Stimulated activated CD8-positive, alpha-beta memory T cell treated with anti-CD3 and anti-CD28 coated beads, Interleukin-7, amount 100 ng/mL, for 1 hour (primary cell): Measurements from ENCODE around the gene CPA3.

Experiments used
- DNase-seq, 2 donors: peaks; one replicate each; pipeline ENCODE4 v3.0.0-alpha.2; 2020; ENCODE audit warnings: low read depth in 2 of 2

Gene CPA3

DNA sequence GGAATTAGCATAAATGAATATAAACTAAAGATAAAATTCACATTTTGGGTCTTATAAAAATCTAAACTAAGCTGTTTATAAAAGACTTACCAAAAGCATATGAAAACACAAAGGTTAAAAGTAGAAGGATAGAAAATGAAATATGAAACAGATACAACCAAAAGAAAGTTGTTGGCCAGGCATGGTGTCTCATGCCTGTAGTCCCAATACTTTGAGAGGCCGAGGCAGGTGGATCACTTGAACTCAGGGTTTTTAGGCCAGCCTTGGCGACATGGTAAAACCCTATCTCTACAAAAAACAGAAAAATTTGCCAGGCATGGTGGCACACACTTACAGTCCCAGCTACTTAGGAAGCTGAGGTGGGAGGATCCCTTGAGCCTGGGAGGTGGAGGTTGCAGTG is 51.0 kb downstream of the CPA3 start:
- no peak for DNase-seq

DNA sequence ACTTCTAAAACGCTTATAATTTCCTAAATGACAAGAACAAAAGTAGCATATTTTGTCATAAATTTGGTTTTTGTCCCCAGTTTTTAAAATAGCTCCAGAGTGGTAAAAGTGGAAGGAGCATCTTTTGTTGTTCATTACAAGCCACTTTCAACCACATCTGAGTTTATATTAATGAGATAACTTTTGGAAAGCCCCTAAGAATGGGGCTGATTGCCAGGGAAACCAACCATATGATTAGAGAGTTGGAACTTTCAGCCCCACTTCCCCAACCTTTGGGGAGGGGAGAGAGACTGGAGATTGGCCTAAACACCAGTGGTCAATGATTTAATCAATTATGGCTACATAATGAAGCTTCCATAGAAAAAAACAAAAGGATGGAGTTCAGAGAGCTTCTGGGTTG is 57.4 kb downstream of the CPA3 start:
- no peak for DNase-seq

DNA sequence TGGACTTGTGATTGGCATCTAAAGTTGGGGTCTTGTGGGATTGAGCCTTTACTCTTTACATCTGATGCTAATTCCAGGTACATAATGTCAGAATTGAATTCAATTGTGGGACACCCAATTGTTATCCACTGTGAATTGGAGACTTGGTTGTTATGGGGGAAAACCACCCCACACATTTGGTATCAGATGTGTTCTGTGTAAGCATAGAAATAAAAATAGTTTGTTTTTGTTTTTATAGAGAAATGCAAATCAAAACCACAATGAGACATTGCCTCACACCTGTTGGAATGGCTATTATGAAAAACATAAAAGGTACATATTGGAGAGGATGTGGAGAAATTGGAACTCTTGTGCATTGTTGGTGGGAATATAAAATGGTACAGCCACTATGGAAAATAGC is 58.5 kb downstream of the CPA3 start:
- DNase-seq: no peak

DNA sequence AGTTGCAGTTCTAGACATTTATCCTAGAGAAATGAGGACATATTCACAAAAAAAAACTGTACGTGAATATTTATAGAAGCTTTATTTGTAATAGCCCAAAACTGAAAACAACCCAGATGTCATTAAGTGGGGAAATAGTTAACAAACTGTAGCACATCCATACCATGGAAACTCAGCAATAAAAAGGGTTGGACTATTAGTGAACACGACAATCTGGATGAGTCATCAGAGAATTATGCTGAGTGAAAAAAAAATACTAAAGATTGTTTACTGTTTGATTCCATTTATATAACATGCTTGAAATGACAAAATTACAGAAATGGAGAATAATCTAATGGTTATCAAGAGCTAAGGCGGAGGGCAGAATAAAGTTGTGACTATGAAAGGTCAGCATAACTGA is 59.5 kb downstream of the CPA3 start:
- DNase-seq: no peak

DNA sequence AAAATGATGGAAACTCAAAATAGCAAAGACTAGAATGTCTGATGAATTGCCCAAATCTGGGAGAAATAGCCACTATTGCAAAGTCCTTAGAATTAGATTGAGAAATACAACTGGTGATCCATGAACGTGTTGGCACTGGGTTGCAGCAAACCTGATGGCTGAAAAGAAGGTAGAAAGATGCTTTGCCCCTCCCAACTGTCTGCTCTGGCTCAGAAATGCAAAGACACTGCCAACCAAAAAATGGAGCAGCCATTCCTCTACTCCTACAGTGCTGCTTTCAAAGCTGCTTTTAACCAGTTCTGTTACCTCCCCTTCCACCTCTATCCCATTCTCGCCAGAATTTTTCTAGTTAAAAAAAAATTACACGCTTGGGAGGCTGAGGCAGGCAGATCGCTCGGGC is 60.7 kb downstream of the CPA3 start:
- no peak for DNase-seq

DNA sequence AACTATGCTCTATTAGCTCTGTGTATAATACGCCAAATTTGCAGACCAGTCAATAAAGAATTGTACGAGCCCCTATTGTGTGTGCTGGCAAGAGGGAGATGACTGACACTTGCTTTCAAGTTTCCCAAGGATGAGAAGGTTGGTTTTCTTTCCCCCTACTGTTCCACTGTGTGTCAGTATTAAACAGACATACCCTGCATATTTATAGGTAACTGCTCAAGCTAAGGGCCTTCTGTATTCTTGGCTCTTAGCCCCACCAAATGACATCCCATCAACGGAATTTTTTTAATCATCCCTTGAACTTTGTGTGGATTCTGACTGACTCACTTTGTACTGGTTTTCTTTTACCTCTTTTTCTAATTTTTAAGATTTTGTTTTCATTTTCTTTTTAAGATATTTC is 65.7 kb downstream of the CPA3 start:
- DNase-seq: no peak

DNA sequence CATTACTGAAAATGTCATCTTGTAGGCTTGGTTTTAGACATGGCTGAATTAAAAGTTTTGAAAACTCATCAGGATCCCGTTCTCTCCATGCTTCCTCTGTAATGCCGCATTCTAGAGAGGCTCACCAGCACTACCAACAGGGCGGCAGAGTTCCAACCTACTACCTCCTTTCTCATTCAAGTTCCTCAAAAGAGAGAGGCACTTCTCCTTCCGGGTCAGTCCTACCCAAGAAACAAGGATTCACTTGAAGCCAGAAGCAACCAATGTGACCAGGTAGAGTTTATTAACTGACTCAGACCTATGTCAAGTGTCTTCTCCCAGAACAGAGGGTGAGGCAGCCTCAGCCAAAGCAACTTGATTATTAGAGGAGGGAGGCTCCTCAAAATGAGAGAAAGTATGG is 66.5 kb downstream of the CPA3 start:
- DNase-seq: no peak

DNA sequence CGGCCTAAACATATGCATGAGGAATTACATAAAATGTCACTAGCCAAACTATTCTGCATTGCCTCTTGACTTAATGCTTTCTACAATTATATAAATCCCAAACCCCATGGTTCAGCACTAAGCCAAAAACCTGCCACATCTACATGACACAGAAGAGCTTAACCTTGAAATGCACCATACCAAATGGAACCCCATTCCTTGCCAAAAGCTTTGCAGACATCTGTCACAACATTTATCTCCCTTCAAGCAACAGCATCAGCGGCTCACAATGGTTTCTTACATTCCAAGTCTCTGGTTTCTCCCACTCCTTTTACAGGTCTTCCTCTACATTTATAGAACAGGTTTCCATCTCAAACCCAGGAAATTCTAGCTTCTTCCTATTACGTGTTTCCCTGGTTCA is 67.9 kb downstream of the CPA3 start:
- no peak for DNase-seq

DNA sequence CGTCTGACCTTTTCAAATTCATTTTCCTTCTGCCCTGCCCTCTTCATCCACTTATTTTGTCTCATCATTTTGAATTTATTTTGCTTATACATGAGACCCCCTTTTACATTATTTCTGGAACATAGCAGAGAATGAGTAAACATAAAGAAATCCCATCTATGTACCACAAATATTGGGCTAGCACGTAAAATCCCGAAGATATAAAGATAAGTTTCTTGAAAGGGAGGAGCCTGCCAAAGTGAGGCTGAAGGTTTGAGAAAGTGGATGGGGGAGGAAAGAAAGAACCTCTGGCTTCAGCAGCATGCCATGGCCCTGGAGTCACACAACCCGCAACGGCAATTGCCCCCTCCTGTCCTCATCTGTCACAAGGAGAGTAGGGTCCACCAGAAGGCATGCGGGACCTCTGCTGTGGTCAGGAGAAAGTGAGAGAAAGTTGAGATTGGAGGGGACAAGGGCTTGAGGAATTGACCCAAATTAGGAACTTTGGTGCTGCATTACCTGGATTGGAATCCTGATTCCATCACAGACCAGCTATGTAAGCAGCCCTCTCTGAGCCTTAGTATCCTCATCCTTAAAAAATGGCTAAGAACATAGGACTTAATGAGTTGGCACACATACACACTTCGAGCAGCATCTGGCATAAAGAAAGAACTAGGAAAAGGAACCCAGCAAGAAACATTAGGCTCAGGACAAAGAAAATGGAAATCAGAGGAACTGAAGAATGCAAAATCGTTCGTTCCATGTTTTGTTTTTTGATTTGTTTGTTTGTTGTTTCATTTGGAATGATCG is 72.6 kb downstream of the CPA3 start:
- DNase-seq: no peak

DNA sequence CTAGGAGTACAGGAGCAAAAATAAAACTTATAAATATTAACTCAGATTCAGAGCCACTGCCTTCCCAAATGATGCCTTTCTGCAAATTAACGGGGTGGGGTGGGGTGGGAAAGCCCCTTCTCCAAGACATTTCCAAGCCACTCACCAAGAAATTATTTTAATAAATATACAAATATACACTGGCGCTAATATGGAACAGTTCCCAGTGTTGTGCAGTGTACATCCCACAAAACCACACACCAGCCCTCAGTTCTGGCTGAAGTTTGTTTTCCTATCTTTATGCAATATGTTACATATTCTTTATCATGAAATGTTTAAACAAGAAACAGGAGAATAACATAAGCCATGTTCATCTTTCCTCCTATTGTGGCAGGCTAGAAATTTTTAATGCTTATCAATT is 73.2 kb downstream of the CPA3 start:
- DNase-seq: no peak

DNA sequence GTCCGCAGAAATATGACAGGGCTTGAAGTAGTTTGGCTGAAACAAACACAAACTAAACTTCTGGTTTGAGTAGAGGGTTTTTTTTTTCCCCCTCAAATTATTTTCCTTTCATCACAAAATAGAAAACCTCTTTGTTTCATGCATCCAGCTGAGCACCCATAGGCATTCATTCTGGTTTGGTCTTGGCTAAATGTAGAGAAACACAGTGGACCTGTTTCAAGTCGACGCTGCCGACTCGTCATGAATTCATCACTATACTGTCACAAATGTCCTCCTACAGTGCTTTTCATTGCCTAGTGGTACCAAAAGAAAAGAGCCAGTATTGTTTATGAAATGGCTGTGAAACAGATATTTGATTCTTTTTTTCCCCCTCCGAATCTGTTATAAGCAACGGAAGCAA is 73.8 kb downstream of the CPA3 start:
- no peak for DNase-seq

DNA sequence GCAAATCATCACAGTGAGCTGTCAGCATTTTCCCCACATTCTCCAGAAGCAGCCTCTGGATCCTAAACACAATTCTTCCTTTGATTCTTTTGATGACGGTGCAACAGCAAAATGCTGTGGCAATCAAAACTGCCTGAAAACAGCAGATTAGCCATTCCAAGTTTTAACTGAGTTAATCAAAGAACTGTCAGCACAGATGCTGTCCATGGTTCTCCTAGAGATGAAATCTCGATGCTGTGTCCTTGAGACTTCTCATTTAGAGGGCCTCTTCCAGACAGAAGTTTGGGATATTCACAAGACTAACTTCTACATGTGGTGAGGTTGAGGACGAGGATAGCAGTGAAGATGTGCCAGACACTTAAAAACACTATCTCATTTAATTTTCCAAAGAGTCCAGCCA is 75.9 kb downstream of the CPA3 start:
- no peak for DNase-seq

DNA sequence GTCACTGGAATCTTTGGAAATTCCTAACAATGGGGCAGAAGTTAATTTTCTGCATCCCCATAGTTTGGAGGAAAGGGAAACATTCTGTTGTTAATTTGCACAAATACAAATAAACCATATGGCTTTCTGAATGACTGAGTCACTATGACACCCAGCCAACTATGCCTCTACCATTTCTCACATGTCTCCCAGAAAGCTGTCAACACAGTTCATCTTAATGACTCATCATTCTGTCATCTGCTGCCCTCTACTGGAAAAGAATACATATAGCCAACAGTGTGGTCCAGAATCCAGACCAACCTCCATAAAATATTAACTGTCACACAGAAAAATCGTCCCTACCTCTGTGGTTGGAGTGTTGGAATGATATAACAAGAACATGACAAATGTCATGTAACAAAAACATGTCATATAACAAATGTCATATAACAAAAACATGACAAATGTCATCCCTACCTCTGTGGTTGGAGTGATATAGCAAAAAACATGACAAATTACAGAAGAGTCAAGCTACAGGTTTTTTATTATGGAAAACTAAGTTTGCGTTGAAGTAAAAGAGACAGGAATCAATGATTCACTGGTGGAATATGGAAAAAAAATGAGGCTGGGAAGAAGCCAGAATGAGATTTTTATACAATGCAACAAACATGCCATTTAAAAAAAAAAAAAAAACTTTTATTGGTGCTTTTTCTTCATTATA is 78.6 kb downstream of the CPA3 start:
- DNase-seq: no peak

DNA sequence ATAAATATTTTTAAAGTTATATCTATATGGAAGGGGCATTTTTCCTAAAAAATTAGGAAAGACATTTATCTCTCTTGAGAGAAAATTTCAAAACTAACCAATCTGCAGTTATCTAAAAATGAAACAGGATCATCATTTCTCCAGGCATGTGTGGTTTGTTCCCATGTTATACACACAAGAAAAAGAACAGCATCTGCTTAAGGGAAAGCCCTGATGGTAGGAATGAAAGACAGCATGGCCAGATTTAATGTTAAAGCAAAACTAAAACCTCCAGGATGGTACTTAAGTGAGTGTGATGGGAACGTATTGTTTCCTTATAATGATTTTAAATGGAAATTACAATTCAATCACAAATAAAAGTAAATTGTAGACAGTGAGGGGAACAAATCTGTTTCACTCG is 80.0 kb downstream of the CPA3 start:
- no peak for DNase-seq
